ENCODE measurements around the gene RASGRP1.

DNA sequence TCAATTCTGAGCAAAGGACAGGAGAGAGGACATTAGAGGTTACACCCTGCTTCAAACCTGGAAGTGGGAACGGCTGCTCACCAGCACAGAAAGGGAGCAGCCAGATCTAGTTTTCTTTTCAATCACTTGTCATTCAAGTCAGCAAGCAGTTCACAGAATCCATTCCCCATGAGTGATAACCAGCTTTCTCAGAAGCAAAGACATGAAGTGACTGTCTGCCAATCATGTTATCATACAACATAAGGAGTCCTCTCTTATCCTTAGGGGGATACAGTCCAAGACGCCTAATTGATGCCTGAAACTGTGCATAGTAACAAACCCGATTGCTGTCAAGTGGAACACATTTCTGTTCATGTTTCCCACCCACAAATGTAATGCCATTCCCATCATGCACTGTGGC lies 56.0 kb downstream of the RASGRP1 start:
- TF ChIP-seq, protein P1, sequence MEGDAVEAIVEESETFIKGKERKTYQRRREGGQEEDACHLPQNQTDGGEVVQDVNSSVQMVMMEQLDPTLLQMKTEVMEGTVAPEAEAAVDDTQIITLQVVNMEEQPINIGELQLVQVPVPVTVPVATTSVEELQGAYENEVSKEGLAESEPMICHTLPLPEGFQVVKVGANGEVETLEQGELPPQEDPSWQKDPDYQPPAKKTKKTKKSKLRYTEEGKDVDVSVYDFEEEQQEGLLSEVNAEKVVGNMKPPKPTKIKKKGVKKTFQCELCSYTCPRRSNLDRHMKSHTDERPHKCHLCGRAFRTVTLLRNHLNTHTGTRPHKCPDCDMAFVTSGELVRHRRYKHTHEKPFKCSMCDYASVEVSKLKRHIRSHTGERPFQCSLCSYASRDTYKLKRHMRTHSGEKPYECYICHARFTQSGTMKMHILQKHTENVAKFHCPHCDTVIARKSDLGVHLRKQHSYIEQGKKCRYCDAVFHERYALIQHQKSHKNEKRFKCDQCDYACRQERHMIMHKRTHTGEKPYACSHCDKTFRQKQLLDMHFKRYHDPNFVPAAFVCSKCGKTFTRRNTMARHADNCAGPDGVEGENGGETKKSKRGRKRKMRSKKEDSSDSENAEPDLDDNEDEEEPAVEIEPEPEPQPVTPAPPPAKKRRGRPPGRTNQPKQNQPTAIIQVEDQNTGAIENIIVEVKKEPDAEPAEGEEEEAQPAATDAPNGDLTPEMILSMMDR (conservative IDR thresholded peaks at IDR 0.05 in 1 of 2, IDR thresholded peaks at IDR 0.05 in 1 of 2; ENCODE audit: low read depth in 1 of 2, low read length in 2 of 2) = no peak
- TF ChIP-seq EZH2 (IDR thresholded peaks at IDR 0.05; ENCODE audit: low read length, missing control alignments) = no peak

All from fibroblast of lung (primary cell).